Measurements from ENCODE around the gene ERG.

Gene ERG

GRCh38 chr21:38476385-38476784 lies 21.9 kb downstream of the ERG start:
- Histone ChIP-seq H3K4me1 (ENCODE audit: control insufficient read depth, insufficient read depth, low read length) (no peaks in the 10 kb centered on the region), H3K36me3 (ENCODE audit: control insufficient read depth, insufficient read depth, low read length) (no peaks in the 10 kb centered on the region), H3K27me3 (ENCODE audit: control insufficient read depth, insufficient read depth, low read length, poor library complexity, severe bottlenecking) (peaks cover 19% of the 10 kb centered on the region), H3K27ac (ENCODE audit: insufficient read depth, low read depth, low read length, poor library complexity, severe bottlenecking) (no peak overlapping the region), H3K9me3 (ENCODE audit: control insufficient read depth, low read length) (no peaks in the 10 kb centered on the region), H3K4me3 (ENCODE audit: insufficient read depth, low read depth, low read length) (no peak overlapping the region)
- WGBS, 2 experiments, result 91 to 95% methylated on average over 12 of the region's 12 CpGs

GRCh38 chr21:38475519-38475918 lies 22.8 kb downstream of the ERG start:
- Histone ChIP-seq H3K4me1 (ENCODE audit: control insufficient read depth, insufficient read depth, low read length) (no peaks in the 10 kb centered on the region), H3K9me3 (ENCODE audit: control insufficient read depth, low read length) (no peaks in the 10 kb centered on the region), H3K36me3 (ENCODE audit: control insufficient read depth, insufficient read depth, low read length) (no peaks in the 10 kb centered on the region), H3K27me3 (ENCODE audit: control insufficient read depth, insufficient read depth, low read length, poor library complexity, severe bottlenecking) (peaks cover 19% of the 10 kb centered on the region), H3K27ac (ENCODE audit: insufficient read depth, low read depth, low read length, poor library complexity, severe bottlenecking) (no peak overlapping the region), H3K4me3 (ENCODE audit: insufficient read depth, low read depth, low read length) (no peak overlapping the region)
- WGBS, 2 experiments, result 78 to 79% methylated on average over 6 of the region's 6 CpGs

- H3K27ac ChIP-seq (ENCODE audit: insufficient read depth, low read depth, low read length, poor library complexity, severe bottlenecking), result no peak overlapping the region
- H3K4me3 ChIP-seq (ENCODE audit: insufficient read depth, low read depth, low read length), result no peak overlapping the region
- peaks cover 19% of the 10 kb centered on the region for H3K27me3 ChIP-seq (ENCODE audit: control insufficient read depth, insufficient read depth, low read length, poor library complexity, severe bottlenecking)
- H3K36me3 ChIP-seq (ENCODE audit: control insufficient read depth, insufficient read depth, low read length), result no peaks in the 10 kb centered on the region
- H3K4me1 ChIP-seq (ENCODE audit: control insufficient read depth, insufficient read depth, low read length), result no peaks in the 10 kb centered on the region
- 94 to 98% methylated on average over 7 to 8 of the region's 8 CpGs for WGBS, 2 experiments
- no peaks in the 10 kb centered on the region for H3K9me3 ChIP-seq (ENCODE audit: control insufficient read depth, low read length)
Observed at GRCh38 chr21:38474796-38475195, 23.5 kb downstream of the ERG start.

- 85 to 87% methylated on average over 7 of the region's 7 CpGs for WGBS, 2 experiments
- H3K36me3 ChIP-seq (ENCODE audit: control insufficient read depth, insufficient read depth, low read length), result no peaks in the 10 kb centered on the region
- no peak overlapping the region for H3K27ac ChIP-seq (ENCODE audit: insufficient read depth, low read depth, low read length, poor library complexity, severe bottlenecking)
- H3K9me3 ChIP-seq (ENCODE audit: control insufficient read depth, low read length), result no peaks in the 10 kb centered on the region
- no peak overlapping the region for H3K4me3 ChIP-seq (ENCODE audit: insufficient read depth, low read depth, low read length)
- peaks cover 19% of the 10 kb centered on the region for H3K27me3 ChIP-seq (ENCODE audit: control insufficient read depth, insufficient read depth, low read length, poor library complexity, severe bottlenecking)
- no peaks in the 10 kb centered on the region for H3K4me1 ChIP-seq (ENCODE audit: control insufficient read depth, insufficient read depth, low read length)
Observed at GRCh38 chr21:38474124-38474523, 24.2 kb downstream of the ERG start.

GRCh38 chr21:38472412-38473108 lies 25.7 kb downstream of the ERG start:
- no peaks in the 10 kb centered on the region for H3K9me3 ChIP-seq (ENCODE audit: control insufficient read depth, low read length)
- no peaks in the 10 kb centered on the region for H3K4me1 ChIP-seq (ENCODE audit: control insufficient read depth, insufficient read depth, low read length)
- no peak overlapping the region for H3K27ac ChIP-seq (ENCODE audit: insufficient read depth, low read depth, low read length, poor library complexity, severe bottlenecking)
- no peaks in the 10 kb centered on the region for H3K36me3 ChIP-seq (ENCODE audit: control insufficient read depth, insufficient read depth, low read length)
- no peak overlapping the region for H3K4me3 ChIP-seq (ENCODE audit: insufficient read depth, low read depth, low read length)
- peaks cover 19% of the 10 kb centered on the region for H3K27me3 ChIP-seq (ENCODE audit: control insufficient read depth, insufficient read depth, low read length, poor library complexity, severe bottlenecking)
- WGBS, 2 experiments, result 46% methylated on average over 23 of the region's 23 CpGs

- no peaks in the 10 kb centered on the region for H3K4me1 ChIP-seq (ENCODE audit: control insufficient read depth, insufficient read depth, low read length)
- H3K27me3 ChIP-seq (ENCODE audit: control insufficient read depth, insufficient read depth, low read length, poor library complexity, severe bottlenecking), result peaks cover 19% of the 10 kb centered on the region
- 90 to 96% methylated on average over 2 to 5 of the region's 5 CpGs for WGBS, 2 experiments
- no peaks in the 10 kb centered on the region for H3K9me3 ChIP-seq (ENCODE audit: control insufficient read depth, low read length)
- no peaks in the 10 kb centered on the region for H3K36me3 ChIP-seq (ENCODE audit: control insufficient read depth, insufficient read depth, low read length)
- no peak overlapping the region for H3K4me3 ChIP-seq (ENCODE audit: insufficient read depth, low read depth, low read length)
- no peak overlapping the region for H3K27ac ChIP-seq (ENCODE audit: insufficient read depth, low read depth, low read length, poor library complexity, severe bottlenecking)
Observed at GRCh38 chr21:38471766-38472165, 26.5 kb downstream of the ERG start.

GRCh38 chr21:38470755-38471154 lies 27.5 kb downstream of the ERG start:
- H3K27ac ChIP-seq (ENCODE audit: insufficient read depth, low read depth, low read length, poor library complexity, severe bottlenecking), result no peak overlapping the region
- no peaks in the 10 kb centered on the region for H3K36me3 ChIP-seq (ENCODE audit: control insufficient read depth, insufficient read depth, low read length)
- H3K27me3 ChIP-seq (ENCODE audit: control insufficient read depth, insufficient read depth, low read length, poor library complexity, severe bottlenecking), result peaks cover 19% of the 10 kb centered on the region
- H3K4me1 ChIP-seq (ENCODE audit: control insufficient read depth, insufficient read depth, low read length), result no peaks in the 10 kb centered on the region
- no peak overlapping the region for H3K4me3 ChIP-seq (ENCODE audit: insufficient read depth, low read depth, low read length)
- H3K9me3 ChIP-seq (ENCODE audit: control insufficient read depth, low read length), result no peaks in the 10 kb centered on the region
- WGBS, 2 experiments, result 87 to 90% methylated on average over 3 of the region's 3 CpGs

- H3K9me3 ChIP-seq (ENCODE audit: control insufficient read depth, low read length), result no peaks in the 10 kb centered on the region
- no peaks in the 10 kb centered on the region for H3K4me1 ChIP-seq (ENCODE audit: control insufficient read depth, insufficient read depth, low read length)
- peaks cover 19% of the 10 kb centered on the region for H3K27me3 ChIP-seq (ENCODE audit: control insufficient read depth, insufficient read depth, low read length, poor library complexity, severe bottlenecking)
- no peak overlapping the region for H3K4me3 ChIP-seq (ENCODE audit: insufficient read depth, low read depth, low read length)
- 100% methylated on average over 1 of the region's 1 CpG; no CpG with 5 or more reads in 1 of the 2 experiments for WGBS, 2 experiments
- no peaks in the 10 kb centered on the region for H3K36me3 ChIP-seq (ENCODE audit: control insufficient read depth, insufficient read depth, low read length)
- no peak overlapping the region for H3K27ac ChIP-seq (ENCODE audit: insufficient read depth, low read depth, low read length, poor library complexity, severe bottlenecking)
Observed at GRCh38 chr21:38469642-38470041, 28.6 kb downstream of the ERG start.

GRCh38 chr21:38468989-38469388 lies 29.3 kb downstream of the ERG start:
- Histone ChIP-seq H3K4me1 (ENCODE audit: control insufficient read depth, insufficient read depth, low read length) (no peaks in the 10 kb centered on the region), H3K27ac (ENCODE audit: insufficient read depth, low read depth, low read length, poor library complexity, severe bottlenecking) (no peak overlapping the region), H3K9me3 (ENCODE audit: control insufficient read depth, low read length) (no peaks in the 10 kb centered on the region), H3K4me3 (ENCODE audit: insufficient read depth, low read depth, low read length) (no peak overlapping the region), H3K27me3 (ENCODE audit: control insufficient read depth, insufficient read depth, low read length, poor library complexity, severe bottlenecking) (peaks cover 19% of the 10 kb centered on the region), H3K36me3 (ENCODE audit: control insufficient read depth, insufficient read depth, low read length) (no peaks in the 10 kb centered on the region)
- WGBS, 2 experiments, result 91 to 97% methylated on average over 4 of the region's 4 CpGs

GRCh38 chr21:38467911-38468310 lies 30.4 kb downstream of the ERG start:
- Histone ChIP-seq H3K4me1 (ENCODE audit: control insufficient read depth, insufficient read depth, low read length) (no peaks in the 10 kb centered on the region), H3K27me3 (ENCODE audit: control insufficient read depth, insufficient read depth, low read length, poor library complexity, severe bottlenecking) (peaks cover 14% of the 10 kb centered on the region), H3K36me3 (ENCODE audit: control insufficient read depth, insufficient read depth, low read length) (no peaks in the 10 kb centered on the region), H3K27ac (ENCODE audit: insufficient read depth, low read depth, low read length, poor library complexity, severe bottlenecking) (no peak overlapping the region), H3K9me3 (ENCODE audit: control insufficient read depth, low read length) (no peaks in the 10 kb centered on the region), H3K4me3 (ENCODE audit: insufficient read depth, low read depth, low read length) (no peak overlapping the region)
- 75 to 79% methylated on average over 4 of the region's 4 CpGs for WGBS, 2 experiments
